GM12865 (cell line): ENCODE results near the gene ERH.

ENCODE experiments used
- DNase-seq: peaks from one replicate; pipeline ENCODE4 v3.0.0; 2010; ENCODE audit warnings: low read depth
- H3K4me3 ChIP-seq: 2 replicates; pipeline ENCODE4 v1.5.1; 2011; ENCODE audit warnings: mild to moderate bottlenecking, low read depth, low read length, control low read depth
- TF ChIP-seq, protein P1 (sequence below): IDR thresholded peaks from 2 replicates; pipeline ENCODE4 v1.5.1; 2011; ENCODE audit warnings: low read length, control low read depth, low read depth, inconsistent platforms; ENCODE audit not compliant: insufficient read depth; ENCODE audit errors: missing control alignments

The ERH gene

DNA sequence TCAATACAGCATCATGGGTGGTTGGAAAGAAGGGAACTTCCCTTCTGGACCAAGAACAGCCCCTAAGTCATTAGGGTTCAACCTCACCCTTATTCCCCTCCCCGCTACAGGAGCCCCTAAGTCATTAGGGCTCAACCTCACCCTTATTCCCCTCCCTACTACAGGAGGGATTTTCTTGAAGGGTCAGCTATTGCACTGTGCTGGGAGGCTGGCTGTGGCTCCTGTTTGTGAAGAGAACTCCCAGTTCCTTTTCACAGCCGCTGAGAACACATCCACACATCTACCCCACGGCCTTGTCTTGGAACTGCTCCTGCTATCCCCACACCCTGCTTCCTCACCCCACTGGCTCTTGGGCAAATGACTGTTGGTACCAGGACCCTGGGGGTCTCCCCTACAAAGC is 44.9 kb downstream of the ERH start:
- TF ChIP-seq, protein P1, sequence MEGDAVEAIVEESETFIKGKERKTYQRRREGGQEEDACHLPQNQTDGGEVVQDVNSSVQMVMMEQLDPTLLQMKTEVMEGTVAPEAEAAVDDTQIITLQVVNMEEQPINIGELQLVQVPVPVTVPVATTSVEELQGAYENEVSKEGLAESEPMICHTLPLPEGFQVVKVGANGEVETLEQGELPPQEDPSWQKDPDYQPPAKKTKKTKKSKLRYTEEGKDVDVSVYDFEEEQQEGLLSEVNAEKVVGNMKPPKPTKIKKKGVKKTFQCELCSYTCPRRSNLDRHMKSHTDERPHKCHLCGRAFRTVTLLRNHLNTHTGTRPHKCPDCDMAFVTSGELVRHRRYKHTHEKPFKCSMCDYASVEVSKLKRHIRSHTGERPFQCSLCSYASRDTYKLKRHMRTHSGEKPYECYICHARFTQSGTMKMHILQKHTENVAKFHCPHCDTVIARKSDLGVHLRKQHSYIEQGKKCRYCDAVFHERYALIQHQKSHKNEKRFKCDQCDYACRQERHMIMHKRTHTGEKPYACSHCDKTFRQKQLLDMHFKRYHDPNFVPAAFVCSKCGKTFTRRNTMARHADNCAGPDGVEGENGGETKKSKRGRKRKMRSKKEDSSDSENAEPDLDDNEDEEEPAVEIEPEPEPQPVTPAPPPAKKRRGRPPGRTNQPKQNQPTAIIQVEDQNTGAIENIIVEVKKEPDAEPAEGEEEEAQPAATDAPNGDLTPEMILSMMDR = no peak
- no peak overlapping the region for H3K4me3 ChIP-seq
- no peak for DNase-seq

DNA sequence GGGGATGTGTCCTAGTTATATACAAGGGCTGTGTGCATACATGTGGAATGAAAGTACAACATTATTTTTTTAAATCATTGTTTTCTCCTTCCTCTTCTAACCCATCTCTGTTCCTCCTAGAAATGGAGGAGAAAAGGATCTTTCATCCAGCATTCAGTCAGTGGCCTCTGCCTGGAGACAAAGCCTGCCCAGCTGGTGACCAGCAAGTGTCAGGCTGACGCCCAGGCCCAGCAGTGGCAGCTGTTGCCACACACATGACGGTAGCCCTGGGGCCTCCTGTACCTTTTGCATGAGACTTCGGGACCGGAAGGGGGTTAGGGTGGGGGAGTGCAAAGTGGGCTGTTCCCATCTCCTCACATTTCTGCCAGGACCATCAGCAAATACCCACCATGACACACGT is 46.2 kb downstream of the ERH start:
- DNase-seq = no peak
- H3K4me3 ChIP-seq = no peak overlapping the region
- TF ChIP-seq, protein P1 = no peak

DNA sequence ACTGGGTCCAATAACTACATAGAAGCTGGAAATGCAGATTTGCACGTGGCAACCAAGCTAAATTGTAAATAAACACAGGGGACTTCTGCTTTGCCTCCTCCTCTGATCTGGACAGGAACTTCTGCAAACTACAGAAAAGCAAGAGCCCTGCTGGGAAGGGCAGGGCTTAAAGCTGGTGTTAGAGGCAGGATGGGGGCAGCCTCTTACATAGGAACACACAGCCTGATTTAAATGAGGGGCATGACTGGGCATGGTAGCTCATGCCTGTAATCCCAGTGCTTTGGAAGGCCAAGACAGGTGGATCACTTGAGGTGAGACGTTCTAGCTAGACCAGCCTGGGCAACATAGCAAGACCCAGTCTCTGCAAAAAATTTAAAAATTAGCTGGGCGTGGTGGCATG is 46.7 kb downstream of the ERH start:
- no peak overlapping the region for H3K4me3 ChIP-seq
- DNase-seq = peak; percentile 18
- TF ChIP-seq, protein P1 = no peak

DNA sequence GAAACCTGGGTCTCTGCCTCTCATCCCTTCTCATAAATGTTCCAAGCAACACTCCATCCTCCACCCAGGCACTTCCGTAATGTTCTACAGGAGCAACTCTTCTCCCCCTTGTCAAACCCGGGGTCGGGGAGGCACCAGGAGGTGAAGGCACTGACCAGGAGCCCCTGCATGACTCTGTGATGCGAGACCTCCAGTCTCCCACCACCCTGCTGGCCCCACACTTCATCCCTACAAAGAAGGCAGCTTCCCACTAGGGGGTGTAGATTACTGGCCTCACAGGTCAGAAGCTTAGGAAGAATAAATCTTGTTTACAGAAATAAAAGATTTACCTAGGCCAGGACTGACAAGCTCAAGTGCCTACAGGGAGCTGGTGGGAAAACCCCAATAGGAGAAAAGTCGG is 47.2 kb downstream of the ERH start:
- DNase-seq = no peak
- no peak overlapping the region for H3K4me3 ChIP-seq
- TF ChIP-seq, protein P1 = no peak

DNA sequence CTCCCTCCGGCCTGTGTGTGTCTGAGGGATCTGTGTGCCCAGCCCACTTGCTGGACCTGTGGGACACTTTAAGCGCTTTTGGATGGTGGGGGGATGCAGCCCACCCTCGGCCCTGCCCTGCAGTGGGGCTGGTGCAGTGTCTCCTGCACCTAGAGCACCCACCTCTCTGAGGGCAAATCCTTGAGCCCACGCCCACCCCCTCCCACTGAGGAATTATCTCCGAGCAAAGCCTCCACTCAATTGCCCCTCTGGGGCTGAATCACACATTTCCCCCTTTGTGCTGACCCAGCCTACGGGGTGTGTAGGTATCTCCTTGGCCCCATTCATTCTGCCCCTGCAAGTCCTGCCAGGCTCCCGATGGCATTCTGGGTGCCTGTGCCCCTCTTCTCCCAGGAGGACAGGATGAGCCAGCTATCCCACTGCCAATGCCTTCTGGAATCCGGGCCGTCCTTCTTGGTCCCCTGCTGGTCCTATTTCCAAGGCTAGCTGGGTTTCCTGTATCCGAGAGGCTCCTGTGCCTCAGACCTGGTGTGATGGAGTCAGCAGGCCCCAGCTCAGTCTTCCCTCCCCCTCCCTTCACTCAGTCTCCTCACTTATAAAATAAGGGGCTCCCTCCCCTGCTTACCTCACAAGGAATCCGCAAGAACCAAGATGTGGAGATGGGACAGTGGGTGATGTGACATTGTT is 48.9 kb downstream of the ERH start:
- H3K4me3 ChIP-seq = no peak overlapping the region
- no peak for DNase-seq
- TF ChIP-seq, protein P1 = no peak

DNA sequence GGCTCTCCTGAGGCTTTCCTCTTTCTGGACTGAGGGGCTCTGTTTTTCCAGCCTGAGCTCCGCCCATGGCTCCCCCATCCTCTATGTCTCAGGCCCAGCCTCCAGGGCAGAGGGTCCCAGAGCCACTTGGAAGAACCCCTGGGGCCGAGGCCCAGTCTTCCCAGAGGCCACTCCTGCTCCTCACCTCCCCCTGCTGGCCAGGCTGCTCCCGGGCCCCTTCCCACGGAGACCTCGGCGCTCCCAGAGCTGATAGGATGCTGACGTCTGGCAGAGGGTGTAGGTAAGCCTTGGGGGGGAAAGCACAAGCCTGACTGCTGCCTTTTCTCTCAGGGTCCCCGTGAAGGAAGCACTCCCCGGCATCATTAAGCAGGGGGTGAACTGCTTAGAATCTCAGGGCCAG is 51.4 kb downstream of the ERH start:
- no peak overlapping the region for H3K4me3 ChIP-seq
- no peak for DNase-seq
- TF ChIP-seq, protein P1 = peak; percentile 39

DNA sequence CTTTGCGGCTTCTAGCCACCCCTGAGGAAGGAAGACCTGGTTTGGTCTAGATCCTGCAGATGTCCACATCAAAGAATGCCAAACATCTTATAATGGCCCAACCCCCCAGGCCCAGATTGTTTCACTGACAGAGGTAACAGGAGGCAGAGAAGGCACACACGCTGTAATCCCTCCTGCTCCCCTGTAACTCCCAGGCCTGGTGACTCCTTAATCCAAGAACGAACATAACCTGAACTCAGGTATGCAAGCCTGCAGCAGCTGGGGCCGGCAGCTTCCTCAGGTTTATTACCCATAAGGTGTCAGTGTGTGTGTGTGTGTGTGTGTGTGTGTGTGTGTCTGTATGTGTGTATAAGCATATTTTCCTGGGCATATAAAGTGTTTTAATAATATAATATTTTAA is 52.7 kb downstream of the ERH start:
- TF ChIP-seq, protein P1 = no peak
- DNase-seq = no peak
- H3K4me3 ChIP-seq = no peak overlapping the region
